Myocyte (in vitro differentiated cells): ENCODE data around the gene HECA. TPM values are rescaled to one million over a fixed set of nuclear protein-coding genes. Genes with fewer than 3 reads are reported as not detected.
A peak's percentile ranks its signal among the peaks of the same experiment; 100 is the strongest.
"Not testable (repeated sequence)": the region's sequence is repeated elsewhere in the genome, so short reads cannot be mapped to it uniquely, and the experiment has no call there.

Source experiments
- DNase-seq: peaks from one replicate; pipeline ENCODE4 v3.0.0-alpha.2; 2012; ENCODE audit warnings: low read depth
- total RNA-seq: library from RNA; depleted of rRNA; stranded (reverse); fragments of >200 nt; gene quantifications from 2 replicates; pipeline ENCODE4 v1.2.3, GENCODE V29; 2014

Gene HECA
- total RNA-seq, 1 donor from 2014 or later, result 15.0 TPM

DNA sequence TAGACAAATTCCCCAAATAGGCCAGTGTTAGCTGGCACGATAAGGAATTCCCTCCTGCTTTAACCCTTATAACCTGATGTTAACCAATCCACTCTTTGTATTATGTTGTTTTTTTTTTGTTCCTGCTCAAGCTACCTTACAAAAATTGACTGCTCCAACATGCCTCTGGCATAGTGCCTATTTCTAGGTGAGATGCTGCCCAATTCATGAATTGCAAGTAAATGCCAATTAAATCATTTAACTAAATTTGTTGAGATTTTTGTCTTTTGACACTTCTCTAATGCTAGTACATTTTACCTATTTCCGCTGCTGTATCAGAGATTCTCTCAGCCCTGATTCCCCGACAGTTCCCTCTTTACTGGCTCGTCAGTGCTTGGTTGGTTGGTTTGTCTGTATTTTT, 66.5 kb downstream of the HECA start:
- DNase-seq, result no peak

DNA sequence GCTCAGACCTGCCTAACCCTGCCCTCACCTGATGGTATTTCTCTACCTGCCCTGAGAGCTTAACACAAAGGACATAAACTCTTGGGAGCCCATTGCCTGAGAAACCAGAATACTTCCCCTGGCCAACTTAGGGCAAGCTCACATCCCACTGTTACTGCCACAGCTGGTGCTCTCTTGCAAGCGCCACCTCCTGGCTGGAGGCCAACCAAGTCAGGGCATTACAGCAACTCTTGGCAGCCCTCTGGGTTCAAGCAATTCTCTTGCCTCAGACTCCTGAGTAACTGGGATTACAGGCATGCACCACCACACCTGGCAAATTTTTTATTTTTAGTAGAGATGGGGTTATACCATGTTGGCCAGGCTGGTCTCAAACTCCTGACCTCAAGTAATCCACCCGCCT, 70.1 kb downstream of the HECA start:
- DNase-seq, result no peak

DNA sequence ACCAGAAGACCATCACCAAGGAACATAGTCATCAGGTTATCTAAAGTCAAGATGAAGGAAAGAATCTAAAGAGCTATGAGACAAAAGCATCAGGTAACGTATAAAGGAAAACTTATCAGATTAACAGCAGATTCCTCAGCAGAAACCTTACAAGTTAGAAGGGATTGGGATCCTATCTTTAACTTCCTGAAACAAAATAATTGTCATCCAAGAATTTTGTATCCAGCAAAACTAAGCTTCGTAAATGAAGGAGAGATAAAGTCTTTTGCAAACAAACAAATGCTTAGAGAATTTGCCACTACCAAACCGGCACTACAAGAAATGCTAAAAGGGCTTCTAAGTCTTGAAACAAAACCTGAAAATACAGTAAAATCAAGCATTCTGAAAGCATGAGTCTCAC, 71.0 kb downstream of the HECA start:
- DNase-seq, result no peak

DNA sequence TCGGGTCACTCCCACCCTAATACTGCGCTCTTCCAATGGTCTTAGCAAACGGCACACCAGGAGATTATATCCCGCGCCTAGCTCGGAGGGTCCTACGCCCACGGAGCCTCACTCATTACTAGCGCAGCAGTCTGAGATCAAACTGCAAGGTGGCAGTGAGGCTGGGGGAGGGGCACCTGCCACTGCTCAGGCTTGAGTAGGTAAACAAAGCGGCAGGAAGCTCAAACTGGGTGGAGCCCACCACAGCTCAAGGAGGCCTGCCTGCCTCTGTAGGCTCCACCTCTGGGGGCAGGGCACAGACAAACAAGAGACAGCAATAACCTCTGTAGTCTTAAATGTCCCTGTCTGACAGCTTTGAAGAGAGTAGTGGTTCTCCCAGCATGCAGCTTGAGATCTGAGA, 75.9 kb downstream of the HECA start:
- DNase-seq, result not testable (repeated sequence)

DNA sequence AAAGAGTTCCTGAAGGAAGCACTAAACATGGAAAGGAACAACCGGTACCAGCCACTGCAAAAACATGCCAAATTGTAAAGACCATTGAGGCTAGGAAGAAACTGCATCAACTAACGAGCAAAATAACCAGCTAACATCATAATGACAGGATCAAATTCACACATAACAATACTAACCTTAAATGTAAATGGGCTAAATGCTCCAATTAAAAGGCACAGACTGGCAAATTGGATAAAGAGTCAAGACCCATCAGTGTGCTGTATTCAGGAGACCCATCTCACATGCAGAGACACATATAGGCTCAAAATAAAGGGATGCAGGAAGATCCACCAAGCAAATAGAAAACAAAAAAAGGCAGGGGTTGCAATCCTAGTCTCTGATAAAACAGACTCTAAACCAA, 77.6 kb downstream of the HECA start:
- not testable (repeated sequence) for DNase-seq

DNA sequence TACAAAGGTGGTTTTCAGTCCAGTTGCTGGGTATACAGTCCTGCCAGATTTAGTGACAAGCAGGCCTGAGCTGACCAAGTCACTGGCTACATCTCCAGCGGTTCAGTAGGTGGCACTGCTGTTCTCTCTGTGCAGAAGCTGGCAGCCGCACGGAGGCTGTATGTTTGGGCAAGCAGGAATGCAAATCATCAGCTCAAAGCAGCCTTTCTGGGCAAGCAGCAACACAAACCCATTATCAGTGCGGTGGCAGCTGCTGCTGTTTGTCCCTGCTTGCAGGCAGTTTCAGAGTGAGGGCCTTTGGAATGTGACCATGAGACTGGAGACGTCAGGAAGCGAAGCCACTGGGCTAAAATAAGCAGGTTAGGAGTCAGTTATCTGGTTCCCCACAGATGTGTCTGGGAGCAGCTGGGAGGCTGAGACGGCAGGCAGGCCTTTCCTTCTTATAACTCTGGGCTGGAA, 84.4 kb downstream of the HECA start:
- peak; percentile 100 for DNase-seq

DNA sequence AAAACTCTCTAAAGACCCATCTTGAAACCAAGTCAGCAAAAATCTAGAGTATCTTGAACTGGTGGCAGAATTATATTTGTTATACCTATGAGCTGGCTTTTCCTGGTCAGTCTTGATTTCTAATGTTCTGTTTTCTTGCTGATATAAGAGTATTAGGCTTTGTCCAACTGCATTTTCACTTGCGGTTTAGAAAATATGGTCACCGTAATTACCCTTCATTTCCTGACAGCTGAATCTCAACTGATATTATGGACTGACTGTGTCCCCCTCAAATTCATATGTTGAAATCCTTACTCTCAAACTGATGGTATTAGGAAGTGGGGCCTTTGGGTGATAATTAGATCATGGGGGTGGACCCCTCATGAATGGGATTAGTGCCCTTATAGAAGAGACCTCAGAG, 84.9 kb downstream of the HECA start:
- DNase-seq, result no peak

DNA sequence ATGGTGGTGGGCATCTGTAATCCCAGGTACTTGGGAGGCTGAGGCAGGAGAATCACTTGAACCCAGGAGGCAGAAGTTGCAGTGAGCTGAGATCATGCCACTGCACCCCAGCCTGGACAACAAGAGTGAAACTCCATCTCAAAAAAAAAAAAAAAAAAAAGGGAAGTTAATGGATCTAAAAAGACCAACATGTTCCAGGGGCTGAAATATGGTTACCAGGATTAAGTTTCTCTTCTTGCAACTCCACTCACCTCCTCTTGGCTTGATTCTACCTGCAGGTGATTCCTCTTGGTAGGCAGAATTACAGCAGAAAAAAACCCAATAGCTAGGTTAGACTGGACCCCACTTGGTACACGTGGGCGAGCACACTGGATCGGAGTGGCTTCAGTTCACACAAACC, 93.5 kb downstream of the HECA start:
- DNase-seq, result not testable (repeated sequence)

Other genes starting within 250 kb of the HECA start
- 26.1 and 30.9 TPM in 2 replicates for gene REPS1, start 146.8 kb upstream of the HECA start, total RNA-seq
- gene ABRACL, start 106.3 kb upstream of the HECA start, total RNA-seq, result 12.1 and 16.2 TPM in 2 replicates
- 65.8 and 77.7 TPM in 2 replicates for gene TXLNB, start 156.9 kb downstream of the HECA start, total RNA-seq
- gene CITED2, start 239.6 kb downstream of the HECA start, total RNA-seq, result 201 and 218 TPM in 2 replicates